Measurements from ENCODE around the gene ATP8B3. TPM values are rescaled to one million over a fixed set of nuclear protein-coding genes. Genes with fewer than 3 reads are reported as not detected.

ATP8B3 gene
- total and polyA plus RNA-seq, 9 of the 15 experiments (the other 6 are each of a cell fraction or from before 2014, with no cell fraction given): 1.2 to 12.3 (median 3.8) TPM

DNA sequence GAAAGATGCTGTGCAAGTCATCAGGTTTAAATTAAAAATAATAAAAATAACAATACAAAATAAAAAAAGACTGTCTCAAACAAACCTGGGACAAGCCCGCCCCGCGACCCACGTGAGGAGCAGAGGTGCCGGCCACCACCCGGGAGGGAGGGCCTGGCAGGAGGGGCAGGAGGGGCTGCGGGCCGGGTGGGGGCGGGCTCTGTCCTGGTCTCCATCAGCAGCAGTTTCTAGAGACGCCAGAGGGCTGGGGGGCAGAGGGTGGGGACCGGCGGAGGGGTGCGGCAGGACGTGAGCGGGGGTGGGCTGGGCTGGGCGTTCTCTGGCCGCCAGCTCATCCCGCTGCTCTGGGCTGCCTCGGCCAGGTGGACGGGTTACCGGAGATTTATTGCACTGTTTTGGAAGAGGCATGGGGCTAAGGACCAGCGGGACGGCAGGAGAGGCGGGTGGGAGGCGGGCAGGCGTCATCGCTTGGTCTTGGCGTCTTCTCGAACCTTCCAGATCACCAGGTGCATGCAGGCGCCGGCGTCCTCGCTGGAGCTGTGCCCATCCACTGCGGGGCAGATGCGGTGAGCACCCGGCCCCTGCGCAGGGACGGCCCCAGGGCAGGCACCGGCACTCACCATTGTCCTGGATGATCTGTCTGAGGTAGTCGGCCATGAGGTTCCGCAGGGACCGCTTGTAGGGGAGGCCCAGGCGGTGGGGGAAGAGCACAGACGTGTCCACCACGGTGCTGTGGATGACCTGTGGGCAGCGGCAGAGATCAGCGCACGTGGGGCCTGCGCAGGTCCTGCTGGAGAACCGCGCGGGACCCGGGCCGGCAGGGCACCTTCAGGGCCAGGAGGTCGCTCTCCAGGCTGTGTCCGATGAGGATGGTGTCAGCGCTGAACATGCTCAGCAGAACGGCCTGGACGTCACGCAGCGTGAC, 3.8 kb upstream of the ATP8B3 start:
- WGBS (ENCODE audit: insufficient coverage, low coverage, missing lambda C conversion rate): 95% methylated on average over 24 of the region's 61 CpGs
- H3K27me3 ChIP-seq (ENCODE audit: control insufficient read depth in 2 of 2, insufficient read depth in 2 of 2, low read length in 2 of 2): no peaks in the 10 kb centered on the region
- H3K9me1 ChIP-seq (ENCODE audit: control insufficient read depth, insufficient read depth, low read length): no peaks in the 10 kb centered on the region
- H3K9ac ChIP-seq (ENCODE audit: insufficient read depth in 1 of 2, low read depth in 2 of 2, low read length in 2 of 2): no peak overlapping the region
- H3K36me3 ChIP-seq (ENCODE audit: control insufficient read depth, insufficient read depth, low read length): peaks cover 58% of the 10 kb centered on the region; the same call in 2 of the 3 replicates
- ATAC-seq (no peak), FAIRE-seq (no peak), DNase-seq (ENCODE audit: extremely low read depth in 1 of 4, low spot score in 3 of 4) (no peak)
- no peaks in the 10 kb centered on the region; the same call in 1 of the 2 replicates for H3K9me3 ChIP-seq (replicated peaks; ENCODE audit: control insufficient read depth, insufficient read depth, low read depth, low read length)
- no peaks in the 10 kb centered on the region for H4K20me1 ChIP-seq (replicated peaks; ENCODE audit: control insufficient read depth, insufficient read depth, low read length)
- intact Hi-C loops (cut with micrococcal nuclease): no loop called here
- BruUV-seq (replicated peaks): no TSS peak
- no peak overlapping the region for H2AFZ ChIP-seq (ENCODE audit: low read depth, low read length)
- H3K79me2 ChIP-seq (ENCODE audit: control insufficient read depth, insufficient read depth, low read length): peaks cover 5% of the 10 kb centered on the region; the same call in 2 of the 3 replicates
- no peak overlapping the region for H3K4me2 ChIP-seq (ENCODE audit: insufficient read depth, low read length)
- ChIA-PET CTCF (ENCODE audit: low intra/inter-chr PET ratio) (no interaction called here), POLR2A (interaction anchor here (0.6 to 0.7 kb wide), 2 partner anchors 11 to 14 kb away, joined by 3 to 4 read pairs; no protein-coding TSS in a partner anchor)
- TF ChIP-seq POLR2G (IDR thresholded peaks at IDR 0.05; ENCODE audit: low read depth, low read length) (peak; percentile 35; the same call in 1 of the 2 replicates), EHMT2 (IDR thresholded peaks at IDR 0.05) (no peak), RBM22 (IDR thresholded peaks at IDR 0.05; ENCODE audit: low read depth, low read length, poor library complexity, severe bottlenecking) (peak; percentile 58), POLR3G (IDR thresholded peaks at IDR 0.05; ENCODE audit: extremely low read depth, insufficient read length, insufficient replicate concordance) (no peak), WHSC1 (IDR thresholded peaks at IDR 0.05; ENCODE audit: low read length) (no peak), KLF1 (tag; IDR thresholded peaks at IDR 0.05) (no peak), PTBP1 (IDR thresholded peaks at IDR 0.05; ENCODE audit: low read depth, low read length) (no peak)
- TF ChIP-seq, protein P1, sequence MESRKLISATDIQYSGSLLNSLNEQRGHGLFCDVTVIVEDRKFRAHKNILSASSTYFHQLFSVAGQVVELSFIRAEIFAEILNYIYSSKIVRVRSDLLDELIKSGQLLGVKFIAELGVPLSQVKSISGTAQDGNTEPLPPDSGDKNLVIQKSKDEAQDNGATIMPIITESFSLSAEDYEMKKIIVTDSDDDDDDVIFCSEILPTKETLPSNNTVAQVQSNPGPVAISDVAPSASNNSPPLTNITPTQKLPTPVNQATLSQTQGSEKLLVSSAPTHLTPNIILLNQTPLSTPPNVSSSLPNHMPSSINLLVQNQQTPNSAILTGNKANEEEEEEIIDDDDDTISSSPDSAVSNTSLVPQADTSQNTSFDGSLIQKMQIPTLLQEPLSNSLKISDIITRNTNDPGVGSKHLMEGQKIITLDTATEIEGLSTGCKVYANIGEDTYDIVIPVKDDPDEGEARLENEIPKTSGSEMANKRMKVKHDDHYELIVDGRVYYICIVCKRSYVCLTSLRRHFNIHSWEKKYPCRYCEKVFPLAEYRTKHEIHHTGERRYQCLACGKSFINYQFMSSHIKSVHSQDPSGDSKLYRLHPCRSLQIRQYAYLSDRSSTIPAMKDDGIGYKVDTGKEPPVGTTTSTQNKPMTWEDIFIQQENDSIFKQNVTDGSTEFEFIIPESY (CRISPR knock-in tag; IDR thresholded peaks at IDR 0.05): 0 out of 2 replicates have a peak, but pooled peaks have one; percentile 55
- H3K4me3 ChIP-seq: no peak overlapping the region
- H3K4me1 ChIP-seq (replicated peaks in 1 of 2; ENCODE audit: control insufficient read depth in 2 of 2, insufficient read depth in 2 of 2, low read length in 2 of 2): peaks cover 8 to 53% of the 10 kb centered on the region in 2 experiments; a peak in 3 of 5 replicates
- no peak overlapping the region for H3K27ac ChIP-seq (ENCODE audit: extremely low read depth, low read depth, low read length)
- in situ Hi-C loops (cut with MboI): no loop called here
